HT-29 (cell line): ENCODE data around the gene BTRC. TPM values are rescaled to one million over a fixed set of nuclear protein-coding genes. Genes with fewer than 3 reads are reported as not detected.
"Not testable (repeated sequence)": the region's sequence is repeated elsewhere in the genome, so short reads cannot be mapped to it uniquely, and the experiment has no call there.

Source experiments
- DNase-seq: peaks from one replicate; pipeline ENCODE4 v3.0.0-alpha.2; 2015; ENCODE audit warnings: low spot score
- total RNA-seq: library from RNA; depleted of rRNA; stranded (reverse); fragments of >200 nt; shearing (Covaris generic); gene quantifications from 2 replicates; pipeline ENCODE4 v1.2.3, GENCODE V29; 2014

The BTRC gene
- total RNA-seq, 1 experiment from 2014 or later = 3.0 TPM

- no peak for DNase-seq
Observed at GRCh38 chr10:101386659-101387259, 32.8 kb downstream of the BTRC start.

DNA sequence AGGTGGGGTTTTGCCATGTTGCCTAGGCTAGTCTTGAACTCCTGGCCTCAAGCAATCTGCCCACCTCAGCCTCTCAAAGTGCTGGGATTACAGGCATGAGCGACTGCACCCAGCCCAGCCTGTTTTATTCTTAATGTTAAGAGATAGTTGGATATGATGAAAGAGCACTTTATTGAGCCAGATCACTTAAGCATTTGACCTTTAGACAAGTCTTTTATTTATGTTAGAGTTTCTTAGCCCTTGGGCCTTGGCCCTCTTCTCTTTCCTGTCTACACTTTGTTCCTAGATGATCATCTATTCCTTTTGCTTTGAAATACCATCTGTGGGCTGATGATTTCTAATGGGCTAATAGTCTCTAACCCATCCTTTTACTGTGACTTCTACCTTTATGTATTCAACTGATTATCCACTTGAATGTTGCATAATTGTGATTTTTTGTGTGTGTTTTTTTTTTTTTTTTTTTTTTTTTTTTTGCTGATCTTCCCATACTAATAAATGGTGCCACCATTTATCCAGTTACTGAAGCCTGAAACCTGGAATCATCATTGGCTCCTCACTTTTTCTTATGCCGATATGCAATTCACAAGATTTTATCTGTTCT, 34.8 kb downstream of the BTRC start:
- no peak for DNase-seq

- not testable (repeated sequence) for DNase-seq
Observed at GRCh38 chr10:101389532-101389931, 35.6 kb downstream of the BTRC start.

GRCh38 chr10:101389986-101390531, 36.1 kb downstream of the BTRC start:
- DNase-seq = no peak

GRCh38 chr10:101393378-101393777, 39.4 kb downstream of the BTRC start:
- DNase-seq = no peak

DNA sequence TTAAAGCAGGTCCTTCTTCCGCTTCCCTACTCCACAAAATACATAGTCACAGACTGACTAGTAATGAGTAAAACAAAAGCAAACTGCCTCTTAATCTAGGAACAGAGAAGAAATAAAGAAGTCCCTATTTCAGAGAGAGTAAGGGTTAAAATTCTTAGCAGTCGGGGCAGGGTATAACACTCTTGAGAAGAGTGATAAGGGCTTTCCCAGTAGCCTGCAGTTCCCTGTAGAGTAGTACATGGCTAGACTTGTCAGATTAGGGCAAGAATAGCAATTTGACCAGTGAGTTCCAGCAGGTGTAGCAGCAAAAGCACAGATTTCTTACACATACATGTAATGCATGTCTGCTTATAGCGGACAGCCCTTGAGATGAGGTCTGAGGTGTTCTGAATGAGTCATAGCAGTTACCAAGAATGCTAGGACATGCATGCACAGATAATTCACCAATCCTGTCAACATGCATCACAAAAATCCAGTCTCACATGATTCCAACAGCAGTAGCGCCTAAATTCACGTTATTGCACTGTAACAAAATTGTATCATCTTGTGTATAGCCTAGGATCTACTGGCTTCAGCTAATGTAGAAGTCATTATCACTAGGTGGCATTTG, 40.7 kb downstream of the BTRC start:
- no peak for DNase-seq

DNA sequence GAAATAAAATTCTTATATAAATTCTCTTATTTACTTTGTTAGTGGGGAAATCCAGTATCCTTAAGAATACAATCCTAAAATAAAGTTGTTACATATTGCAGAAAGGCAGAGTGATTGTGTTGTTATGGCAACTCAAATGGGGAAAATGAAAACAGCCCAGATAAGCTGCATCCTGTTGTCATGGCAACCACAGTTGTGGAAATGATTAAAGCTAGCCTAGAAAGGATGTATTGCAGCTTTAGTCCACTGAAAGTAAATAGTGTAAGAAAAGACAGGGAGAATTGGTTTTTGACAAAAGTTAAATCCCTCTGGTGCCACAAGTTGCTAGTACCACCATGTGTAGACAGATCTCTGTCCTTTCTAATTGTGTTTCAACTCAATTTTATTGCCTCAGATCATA, 43.2 kb downstream of the BTRC start:
- peak; percentile 47 for DNase-seq

DNA sequence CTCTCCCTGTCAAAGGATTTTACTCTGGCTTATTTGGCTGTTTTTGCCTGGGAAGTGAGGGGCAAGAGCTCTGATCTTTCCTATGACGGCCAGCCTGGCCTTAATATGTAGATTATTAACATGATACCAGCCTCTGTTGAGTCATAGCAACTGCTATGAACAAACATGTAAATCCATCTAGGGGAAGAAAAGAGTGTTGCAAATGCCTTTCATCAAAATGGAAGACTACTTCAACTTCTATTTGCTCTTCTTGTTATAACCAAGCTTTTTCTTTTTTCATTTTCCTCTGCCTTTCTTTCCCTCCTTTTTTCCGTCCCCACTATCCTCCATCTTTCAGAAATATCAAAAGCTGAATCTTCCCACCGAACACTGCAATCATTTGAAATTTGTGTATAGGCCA, 46.6 kb downstream of the BTRC start:
- peak; percentile 29 for DNase-seq

DNA sequence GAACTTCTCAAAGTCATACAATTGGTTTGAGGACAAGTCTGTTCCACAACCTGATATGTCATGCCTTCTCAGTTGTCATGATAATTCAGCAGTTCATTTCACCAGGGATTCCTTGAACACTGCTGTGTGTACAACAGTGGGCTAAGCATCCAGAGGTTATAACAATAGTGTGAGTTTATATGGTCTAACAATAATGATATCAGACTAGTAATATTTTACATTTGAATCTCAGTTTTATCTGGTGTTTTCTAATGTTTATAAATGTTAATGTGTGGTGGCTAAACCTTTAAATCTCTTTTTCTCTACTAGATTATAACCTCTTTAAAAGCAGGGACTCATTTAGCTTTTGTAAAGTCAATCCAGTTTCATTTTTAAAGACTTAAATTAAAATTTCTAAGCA, 48.7 kb downstream of the BTRC start:
- no peak for DNase-seq

DNA sequence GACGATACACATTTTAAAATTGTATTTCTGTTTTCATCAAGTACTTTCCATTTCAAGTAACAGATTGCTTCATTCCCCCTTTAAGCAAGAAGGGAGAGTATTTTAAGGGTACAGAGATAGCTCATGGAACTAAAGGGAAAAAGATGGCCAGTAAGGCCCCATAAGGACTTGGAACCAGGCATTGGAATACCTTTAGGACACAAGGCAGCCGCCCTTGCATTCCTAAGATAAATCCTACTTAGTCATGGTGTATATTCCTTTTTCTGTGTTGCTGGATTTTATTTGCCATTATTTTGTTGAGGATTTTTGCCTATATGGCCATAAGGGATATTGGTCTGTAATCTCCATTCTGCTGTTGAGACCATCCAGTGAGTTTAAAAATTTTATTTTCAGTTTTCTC, 49.2 kb downstream of the BTRC start:
- DNase-seq = no peak

- DNase-seq = no peak
Observed at GRCh38 chr10:101405001-101405400, 51.0 kb downstream of the BTRC start.

DNA sequence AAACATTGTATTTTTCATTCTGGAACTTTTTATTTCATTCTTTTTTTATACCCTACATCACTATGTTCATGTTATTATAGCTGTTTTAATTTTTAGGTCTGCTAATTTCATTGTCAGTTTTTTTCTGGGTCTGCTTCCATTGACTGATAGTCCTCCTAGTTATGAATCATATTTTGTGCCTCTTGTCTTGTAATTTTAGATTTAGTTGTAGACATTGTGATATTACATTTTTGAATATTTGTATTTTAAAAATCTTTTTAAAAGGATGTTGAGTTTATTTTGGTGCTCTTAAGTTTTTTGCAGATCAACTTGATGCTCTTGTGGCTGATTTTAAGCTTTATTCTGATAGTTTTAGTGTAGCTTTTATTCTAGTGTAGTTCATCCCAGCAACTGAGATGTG, 57.6 kb downstream of the BTRC start:
- DNase-seq = no peak

GRCh38 chr10:101414034-101414433, 60.1 kb downstream of the BTRC start:
- no peak for DNase-seq

DNA sequence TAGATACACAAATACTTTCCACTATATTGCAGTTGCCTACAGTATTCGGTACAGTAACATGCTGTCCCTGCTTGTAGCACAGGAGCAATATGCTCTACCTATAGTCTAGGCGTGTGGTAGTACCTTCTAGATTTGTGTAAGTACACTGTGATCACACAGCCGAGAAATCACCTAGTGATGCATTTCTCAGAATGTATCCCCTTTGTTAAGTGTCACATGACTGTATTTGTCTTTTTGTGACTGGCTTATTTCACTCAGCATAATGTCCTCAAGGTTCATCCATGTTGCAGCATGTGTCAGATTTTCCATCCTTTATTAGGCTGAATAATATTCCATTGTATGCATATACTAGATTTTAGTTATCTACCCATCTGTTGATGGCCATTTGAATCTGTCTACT, 61.9 kb downstream of the BTRC start:
- no peak for DNase-seq

- DNase-seq = not testable (repeated sequence)
Observed at GRCh38 chr10:101421967-101422366, 68.0 kb downstream of the BTRC start.

DNA sequence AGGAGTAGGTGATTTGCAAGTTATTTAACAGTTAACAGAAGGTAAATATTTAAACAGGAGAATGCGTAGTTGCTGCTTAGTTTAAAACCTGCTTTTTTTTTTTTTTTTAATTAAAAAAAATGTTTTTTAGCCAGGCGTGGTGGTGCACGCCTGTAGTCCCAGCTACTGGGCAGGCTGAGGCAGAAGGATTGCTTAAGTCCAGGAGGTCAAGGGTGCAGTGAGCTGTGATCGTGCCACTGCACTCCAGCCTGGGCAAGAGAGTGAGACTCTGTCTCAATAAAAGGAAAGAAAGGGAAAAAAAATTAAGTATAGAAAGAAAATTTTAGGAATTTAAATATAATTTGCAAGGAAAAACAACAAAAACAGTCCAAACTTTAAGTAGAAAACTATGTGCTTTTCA, 71.6 kb downstream of the BTRC start:
- no peak for DNase-seq

DNA sequence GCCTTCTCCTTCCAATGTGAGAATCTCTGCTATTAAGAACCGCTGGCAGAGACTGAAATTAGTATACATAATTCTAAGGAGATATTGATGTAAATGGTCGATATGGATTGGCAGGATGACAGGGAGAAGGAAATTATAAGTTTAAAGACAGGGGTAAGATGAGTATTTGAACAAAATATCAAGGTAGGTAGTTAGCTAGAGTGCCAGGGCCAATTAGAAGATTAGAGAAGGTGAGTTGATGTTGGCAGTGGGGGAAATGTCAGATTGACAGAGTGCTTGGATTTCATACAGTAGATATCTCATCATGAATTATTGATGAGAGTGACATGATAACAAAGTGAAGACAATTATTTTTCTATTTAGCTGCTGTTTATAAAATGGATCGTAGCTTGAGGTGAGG, 74.1 kb downstream of the BTRC start:
- no peak for DNase-seq

DNA sequence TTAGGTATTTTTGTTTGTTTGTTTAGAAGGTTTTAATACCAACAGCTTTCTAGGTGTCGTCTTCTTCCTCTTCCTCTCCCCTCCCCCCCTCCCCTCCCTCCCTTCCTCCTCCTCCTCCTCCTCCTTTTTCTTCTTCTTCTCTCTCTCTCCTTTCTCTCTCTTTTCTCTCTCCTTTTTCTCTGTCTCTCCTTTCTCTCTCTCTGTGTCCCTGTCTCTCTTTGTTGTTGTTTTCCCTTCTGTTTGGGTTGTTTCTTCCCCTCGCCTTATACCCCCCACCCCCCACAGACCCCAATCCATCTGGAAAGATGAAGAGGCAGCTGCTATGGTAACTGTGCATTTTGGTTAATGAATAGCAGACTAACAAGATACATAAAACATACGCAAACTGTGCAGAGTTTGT, 75.5 kb downstream of the BTRC start:
- no peak for DNase-seq

DNA sequence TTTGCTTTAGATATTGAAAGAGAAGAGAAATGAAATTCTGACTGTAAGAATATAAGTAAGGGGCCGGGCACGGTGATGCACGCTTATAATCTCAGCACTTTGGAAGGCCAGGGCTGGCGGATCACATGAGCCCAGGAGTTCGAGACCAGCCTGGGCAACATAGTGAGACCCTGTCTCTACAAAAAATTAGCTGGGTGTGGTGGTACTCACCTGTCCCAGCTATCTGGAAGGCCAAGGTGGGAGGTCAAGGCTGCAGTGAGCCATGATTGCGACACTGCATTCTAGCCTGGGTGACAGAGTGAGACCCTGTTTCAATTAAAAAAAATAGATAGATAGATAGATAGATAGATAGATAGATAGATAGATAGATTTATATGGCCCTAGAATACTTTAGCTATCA, 82.3 kb downstream of the BTRC start:
- no peak for DNase-seq

DNA sequence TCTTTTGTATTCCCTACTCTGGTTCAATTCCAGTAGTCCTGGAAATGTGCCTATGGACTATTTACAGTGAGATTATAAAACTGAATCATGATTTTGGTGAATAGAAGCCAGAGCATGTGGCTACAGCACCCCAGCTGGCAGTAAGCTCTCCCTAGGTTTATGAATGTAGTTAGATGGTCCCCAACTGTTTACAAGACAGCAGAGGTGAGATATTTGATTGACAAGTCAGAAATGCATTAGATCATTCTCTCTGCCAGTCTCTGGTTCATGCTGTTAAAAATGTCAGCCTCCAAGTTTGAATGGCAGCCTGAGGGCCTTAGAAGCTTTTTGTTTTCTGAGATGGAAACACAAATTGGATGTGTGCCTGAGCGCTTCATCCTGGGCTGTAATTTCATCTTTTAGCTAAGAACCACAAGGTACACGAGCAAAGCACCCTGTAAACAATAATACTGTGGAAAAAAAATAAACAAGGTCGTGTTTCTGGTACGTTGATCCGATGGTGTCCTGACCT, 85.0 kb downstream of the BTRC start:
- DNase-seq = no peak

DNA sequence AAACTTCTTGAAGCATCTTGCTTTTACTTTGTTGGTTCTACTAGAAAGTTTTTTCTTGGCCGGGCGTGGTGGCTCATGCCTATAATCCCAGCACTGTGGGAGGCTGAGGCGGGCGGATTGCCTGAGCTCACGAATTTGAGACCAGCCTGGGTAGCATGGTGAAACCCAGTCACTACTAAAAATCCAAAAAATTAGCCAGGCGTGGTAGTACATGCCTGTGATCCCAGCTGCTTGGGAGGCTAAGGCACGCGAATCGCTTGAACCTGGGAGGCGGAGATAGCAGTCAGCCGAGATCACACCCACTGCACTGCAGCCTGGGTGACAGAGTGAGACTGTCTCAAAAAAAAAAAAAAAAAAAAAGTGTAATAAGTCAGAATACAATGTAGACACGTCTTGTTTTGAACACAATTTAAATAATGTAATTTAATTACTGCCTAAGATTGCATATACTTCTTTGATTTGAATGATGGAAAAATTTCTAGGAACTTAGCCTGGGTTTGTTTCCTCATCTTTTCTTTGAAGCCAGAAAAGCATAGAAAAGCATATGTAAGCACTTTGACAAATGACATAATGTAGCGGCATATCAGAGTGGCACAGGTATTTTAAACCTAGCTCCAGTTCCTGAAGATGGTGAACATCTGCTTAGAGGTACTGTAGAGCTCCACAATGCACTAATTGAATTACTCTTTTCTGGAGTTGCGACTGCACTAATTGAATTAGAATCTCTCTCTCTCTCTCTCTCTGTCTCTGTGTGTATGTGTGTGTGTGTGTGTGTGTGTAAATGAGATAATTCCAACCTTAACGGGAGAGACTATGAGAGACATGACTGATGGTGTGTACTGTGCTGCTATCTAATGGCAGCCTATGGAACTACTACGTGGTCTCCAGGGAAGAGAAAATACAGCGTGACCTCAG, 87.8 kb downstream of the BTRC start:
- DNase-seq = peak; percentile 61

- no peak for DNase-seq
Observed at GRCh38 chr10:101442456-101442800, 88.5 kb downstream of the BTRC start.
